ENCODE measurements around the gene TLE2.

GRCh38 chr19:2976609-2977000 lies 52.5 kb downstream of the TLE2 start:
- no peak for TF ChIP-seq CTCF (conservative IDR thresholded peaks at IDR 0.05)
- no peak for TF ChIP-seq EZH2 (IDR thresholded peaks at IDR 0.05; ENCODE audit: low read depth)

Data from PC-9 (cell line).